Measurements from ENCODE around the gene KAT8.

Gene KAT8

DNA sequence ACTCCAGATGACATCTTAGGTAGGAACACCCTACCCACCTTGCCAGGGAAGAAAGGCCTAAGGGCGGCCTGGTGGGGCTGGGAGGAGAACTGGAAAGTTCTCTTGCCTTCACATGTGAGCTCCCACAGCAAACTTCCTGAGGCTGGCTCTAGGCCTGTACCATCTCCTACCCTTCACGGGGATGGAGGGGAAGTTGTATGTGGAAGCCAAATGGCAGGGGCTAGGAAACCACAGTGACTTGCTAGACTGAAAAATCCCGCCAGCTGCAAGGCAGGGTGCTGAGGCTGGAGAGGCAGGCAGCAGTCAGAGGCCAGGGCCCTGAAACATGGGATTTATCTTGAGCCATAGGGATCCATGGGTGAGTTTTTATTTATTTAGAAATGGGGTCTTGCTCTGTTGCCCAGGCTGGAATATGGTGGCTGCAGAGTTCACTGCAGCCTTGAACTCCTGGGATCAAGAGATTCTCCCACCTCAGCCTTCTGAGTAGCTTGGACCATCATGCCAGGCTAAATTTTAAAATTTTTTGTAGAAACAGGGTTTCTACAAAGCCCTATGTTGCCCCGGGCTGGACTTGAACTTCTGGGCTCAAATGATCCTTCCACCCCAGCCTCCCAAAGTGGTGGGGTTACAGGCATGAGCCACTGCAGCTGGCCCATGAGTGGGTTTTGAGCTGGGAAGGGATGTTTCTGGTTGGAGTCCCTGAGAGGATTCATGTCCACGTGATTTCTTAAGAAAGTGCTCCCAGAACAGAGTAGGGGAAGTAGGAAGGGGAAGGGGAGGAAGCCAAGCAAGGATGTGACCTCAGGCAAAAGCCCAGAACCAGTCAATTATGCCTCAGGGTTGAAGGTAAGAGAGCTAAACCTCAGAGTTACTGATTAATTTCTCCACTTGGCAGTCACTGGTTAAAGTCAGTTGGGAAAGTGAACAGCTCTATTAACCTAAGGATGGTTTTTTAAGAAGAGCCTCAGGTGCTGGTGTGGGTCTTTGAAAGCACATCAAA, 4.0 kb upstream of the KAT8 start:
- Histone ChIP-seq H3K27ac (ENCODE audit: low read length) (no peak overlapping the region), H3K36me3 (replicated peaks; ENCODE audit: insufficient read depth, low read length) (no peaks in the 10 kb centered on the region), H3K4me3 (ENCODE audit: low read length) (no peak overlapping the region), H3F3A (ENCODE audit: insufficient read depth, low read length) (no peaks in the 10 kb centered on the region), H3K4me1 (ENCODE audit: low read length) (peaks cover 3% of the 10 kb centered on the region), H2AFZ (ENCODE audit: low read length) (no peak overlapping the region), H3K9ac (ENCODE audit: low read length) (no peak overlapping the region), H3K9me2 (replicated peaks; ENCODE audit: insufficient read depth, low read length) (no peaks in the 10 kb centered on the region), H3K27me3 (replicated peaks; ENCODE audit: insufficient read depth, low read length) (no peaks in the 10 kb centered on the region), H3K4me2 (ENCODE audit: low read depth, low read length) (no peak overlapping the region), H3K9me3 (replicated peaks; ENCODE audit: insufficient read depth, low read length) (no peaks in the 10 kb centered on the region), H3K79me2 (ENCODE audit: low read length) (peaks cover 26% of the 10 kb centered on the region), H4K20me1 (ENCODE audit: insufficient read depth, low read length) (no peaks in the 10 kb centered on the region)
- TF ChIP-seq, protein P1, sequence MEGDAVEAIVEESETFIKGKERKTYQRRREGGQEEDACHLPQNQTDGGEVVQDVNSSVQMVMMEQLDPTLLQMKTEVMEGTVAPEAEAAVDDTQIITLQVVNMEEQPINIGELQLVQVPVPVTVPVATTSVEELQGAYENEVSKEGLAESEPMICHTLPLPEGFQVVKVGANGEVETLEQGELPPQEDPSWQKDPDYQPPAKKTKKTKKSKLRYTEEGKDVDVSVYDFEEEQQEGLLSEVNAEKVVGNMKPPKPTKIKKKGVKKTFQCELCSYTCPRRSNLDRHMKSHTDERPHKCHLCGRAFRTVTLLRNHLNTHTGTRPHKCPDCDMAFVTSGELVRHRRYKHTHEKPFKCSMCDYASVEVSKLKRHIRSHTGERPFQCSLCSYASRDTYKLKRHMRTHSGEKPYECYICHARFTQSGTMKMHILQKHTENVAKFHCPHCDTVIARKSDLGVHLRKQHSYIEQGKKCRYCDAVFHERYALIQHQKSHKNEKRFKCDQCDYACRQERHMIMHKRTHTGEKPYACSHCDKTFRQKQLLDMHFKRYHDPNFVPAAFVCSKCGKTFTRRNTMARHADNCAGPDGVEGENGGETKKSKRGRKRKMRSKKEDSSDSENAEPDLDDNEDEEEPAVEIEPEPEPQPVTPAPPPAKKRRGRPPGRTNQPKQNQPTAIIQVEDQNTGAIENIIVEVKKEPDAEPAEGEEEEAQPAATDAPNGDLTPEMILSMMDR (IDR thresholded peaks at IDR 0.05; ENCODE audit: low read length): no peak
- no peak for TF ChIP-seq EZH2 (optimal IDR thresholded peaks at IDR 0.05; ENCODE audit: low read depth, low read length)
- TF ChIP-seq EZH2phosphoT487 (IDR thresholded peaks at IDR 0.05; ENCODE audit: low read length): no peak
- DNase-seq: no peak

DNA sequence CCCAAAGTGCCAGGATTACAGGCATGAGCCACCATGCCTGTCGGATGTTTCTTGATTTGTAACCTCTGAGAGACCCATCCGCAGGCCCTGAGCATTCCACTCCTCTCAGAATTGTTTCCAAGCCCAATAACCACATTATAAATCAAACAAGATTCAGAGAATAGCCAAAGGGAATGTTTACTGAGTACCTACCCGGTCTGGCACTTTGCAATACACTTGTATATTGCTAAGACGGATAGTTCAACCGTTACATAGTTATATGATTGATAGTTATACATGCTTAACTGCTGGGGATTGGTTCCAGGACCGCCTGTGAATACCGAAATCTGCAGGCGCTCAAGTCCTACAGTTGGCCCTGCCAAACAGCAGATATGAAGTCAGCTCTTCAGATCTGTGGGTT, 3.0 kb upstream of the KAT8 start:
- Histone ChIP-seq H3K9me3 (replicated peaks; ENCODE audit: insufficient read depth, low read length) (no peaks in the 10 kb centered on the region), H3K79me2 (ENCODE audit: low read length) (peaks cover 25% of the 10 kb centered on the region), H3K9me2 (replicated peaks; ENCODE audit: insufficient read depth, low read length) (no peaks in the 10 kb centered on the region), H3K36me3 (replicated peaks; ENCODE audit: insufficient read depth, low read length) (no peaks in the 10 kb centered on the region), H4K20me1 (ENCODE audit: insufficient read depth, low read length) (no peaks in the 10 kb centered on the region), H3K4me3 (ENCODE audit: low read length) (no peak overlapping the region), H3K4me1 (ENCODE audit: low read length) (peaks cover 6% of the 10 kb centered on the region), H3F3A (ENCODE audit: insufficient read depth, low read length) (no peaks in the 10 kb centered on the region), H2AFZ (ENCODE audit: low read length) (no peak overlapping the region), H3K9ac (ENCODE audit: low read length) (no peak overlapping the region), H3K27me3 (replicated peaks; ENCODE audit: insufficient read depth, low read length) (no peaks in the 10 kb centered on the region), H3K4me2 (ENCODE audit: low read depth, low read length) (no peak overlapping the region), H3K27ac (ENCODE audit: low read length) (no peak overlapping the region)
- DNase-seq: no peak
- TF ChIP-seq, protein P1 (IDR thresholded peaks at IDR 0.05; ENCODE audit: low read length): no peak
- TF ChIP-seq EZH2phosphoT487 (IDR thresholded peaks at IDR 0.05; ENCODE audit: low read length): no peak

DNA sequence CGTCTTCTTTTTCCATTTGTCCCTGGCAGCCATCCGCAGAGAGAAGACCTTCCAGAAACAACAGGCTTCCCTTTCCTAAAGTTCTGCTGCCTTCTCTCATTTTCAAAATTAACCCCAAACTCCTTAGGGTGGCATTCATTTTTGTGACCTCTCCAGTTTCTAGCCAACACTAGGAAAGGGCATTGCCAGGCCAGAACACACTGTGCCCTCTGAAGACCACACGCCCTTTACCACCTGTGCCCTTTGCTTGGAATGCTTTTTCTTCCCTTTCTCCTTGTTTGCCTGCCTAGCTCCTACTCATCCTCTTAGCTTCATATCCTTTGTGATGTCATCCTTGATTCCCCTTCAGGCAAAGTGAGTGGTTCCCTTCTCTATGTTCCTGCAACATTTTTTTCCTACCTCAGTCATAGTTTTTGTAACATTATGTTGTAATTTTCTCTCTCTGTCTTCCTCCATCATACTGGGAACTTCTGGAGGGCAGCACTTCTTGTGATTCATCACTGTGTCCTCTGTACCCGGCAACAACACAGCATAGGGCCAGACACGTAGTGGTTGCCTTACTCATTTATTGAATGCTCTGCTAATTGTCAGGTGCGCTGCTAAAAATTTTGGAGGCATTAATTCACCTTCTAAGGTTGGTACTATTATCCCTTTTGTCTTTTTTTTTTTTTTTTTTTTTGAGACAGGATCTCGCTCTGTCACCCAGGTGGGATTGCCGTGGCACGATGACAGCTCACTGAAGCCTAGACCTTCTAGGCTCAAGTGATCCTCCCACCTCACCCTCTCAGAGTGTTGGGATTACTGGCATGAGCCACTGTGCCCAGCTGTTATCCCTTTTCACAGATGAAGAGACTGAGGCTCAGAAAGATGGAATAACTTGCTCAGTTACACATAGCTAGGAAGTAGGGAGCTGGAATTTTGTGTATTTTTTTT, 1.0 kb downstream of the KAT8 start:
- H2AFZ ChIP-seq (ENCODE audit: low read length): peak overlapping the region; percentile 83
- H3K9me2 ChIP-seq (replicated peaks; ENCODE audit: insufficient read depth, low read length): no peaks in the 10 kb centered on the region
- no peaks in the 10 kb centered on the region for H3K9me3 ChIP-seq (replicated peaks; ENCODE audit: insufficient read depth, low read length)
- H3F3A ChIP-seq (ENCODE audit: insufficient read depth, low read length): no peaks in the 10 kb centered on the region
- H3K4me3 ChIP-seq (ENCODE audit: low read length): peak overlapping the region; percentile 99
- H3K36me3 ChIP-seq (replicated peaks; ENCODE audit: insufficient read depth, low read length): peaks cover 6% of the 10 kb centered on the region
- H3K4me2 ChIP-seq (ENCODE audit: low read depth, low read length): peak overlapping the region; percentile 100
- no peak for DNase-seq
- no peaks in the 10 kb centered on the region for H3K27me3 ChIP-seq (replicated peaks; ENCODE audit: insufficient read depth, low read length)
- peaks cover 6% of the 10 kb centered on the region for H3K4me1 ChIP-seq (ENCODE audit: low read length)
- peaks cover 28% of the 10 kb centered on the region for H3K79me2 ChIP-seq (ENCODE audit: low read length)
- no peaks in the 10 kb centered on the region for H4K20me1 ChIP-seq (ENCODE audit: insufficient read depth, low read length)
- H3K9ac ChIP-seq (ENCODE audit: low read length): peak overlapping the region; percentile 93
- H3K27ac ChIP-seq (ENCODE audit: low read length): peak overlapping the region; percentile 49; the same call in 1 of the 2 replicates
- TF ChIP-seq EZH2phosphoT487 (IDR thresholded peaks at IDR 0.05; ENCODE audit: low read length): no peak
- TF ChIP-seq, protein P1 (IDR thresholded peaks at IDR 0.05; ENCODE audit: low read length): no peak
- TF ChIP-seq EZH2 (optimal IDR thresholded peaks at IDR 0.05; ENCODE audit: low read depth, low read length): no peak
